HepG2 (cell line): Measurements from ENCODE around the gene HABP2. TPM values are rescaled to one million over a fixed set of nuclear protein-coding genes. Genes with fewer than 3 reads are reported as not detected.

ENCODE experiments used
- ATAC-seq: fragments of 200-7000 bp; cut with Tn5 transposase; 3 replicates; pipeline ENCODE4 v1.9.1; 2020; ENCODE audit warnings: mild to moderate bottlenecking, moderate library complexity
- BruUV-seq: library from RNA; stranded (reverse); fragments of 400-500 nt; replicated peaks from 2 replicates; lab custom pipeline; 2021; lab: Mats Ljungman, UMichigan
- CTCF ChIA-PET: fragments of 300-600 bp; formaldehyde crosslinking; extraction: SDS; loops from one replicate; lab custom pipeline; 2021; ENCODE audit warnings: low total read pairs, inconsistent platforms, low intra/inter-chr PET ratio; lab: Yijun Ruan, JAX
- POLR2A ChIA-PET: fragments of 350-600 bp; sonication (Branson Sonifier 250); formaldehyde crosslinking; loops from one replicate; lab custom pipeline; 2020; ENCODE audit warnings: antibody characterized with exemption, inconsistent platforms; lab: Yijun Ruan, JAX
- DNase-seq: peaks from one replicate; pipeline ENCODE4 v3.0.0-alpha.2; 2015; ENCODE audit warnings: low spot score
- FAIRE-seq: peaks from 3 replicates; lab custom pipeline; 2011; peaks lifted over from hg19 to GRCh38; lab: Jason Lieb, UNC
- H2AFZ ChIP-seq: one replicate; pipeline ENCODE4 v1.6.1; 2011; ENCODE audit warnings: low read length, inconsistent platforms
- H3K27ac ChIP-seq: fragments of 300-600 bp; 3 replicates; pipeline ENCODE4 v1.8.0; 2011; ENCODE audit warnings: mixed run types, mild to moderate bottlenecking, mixed read lengths, low read length, inconsistent platforms; ENCODE audit not compliant: insufficient read depth; ENCODE audit errors: extremely low read length
- H3K27me3 ChIP-seq, 2 experiments: fragments of 200-600 bp in 1 of 2; 2 replicates in 1 of 2; 3 replicates in 1 of 2; pipeline versions ENCODE4 v1.6.0 to v1.8.0; 2011; ENCODE audit warnings: low read length in 2 of 2, mild to moderate bottlenecking in 2 of 2, moderate library complexity in 2 of 2, inconsistent platforms in 1 of 2; ENCODE audit not compliant: insufficient read depth in 2 of 2, control insufficient read depth in 1 of 2
- H3K36me3 ChIP-seq, 2 experiments: fragments of 200-600 bp in 1 of 2; replicated peaks in 1 of 2; 2 replicates in 1 of 2; 3 replicates in 1 of 2; pipeline versions ENCODE4 v1.5.1 to v1.8.0; 2011; ENCODE audit warnings: low read length in 2 of 2, inconsistent platforms in 1 of 2; ENCODE audit not compliant: insufficient read depth in 2 of 2, control insufficient read depth in 1 of 2
- H3K4me1 ChIP-seq: 2 replicates; pipeline ENCODE4 v1.5.1; 2012; ENCODE audit warnings: low read length, inconsistent platforms; ENCODE audit not compliant: insufficient read depth
- H3K4me2 ChIP-seq: 2 replicates; pipeline ENCODE4 v1.6.0; 2011; ENCODE audit warnings: low read depth, low read length, inconsistent platforms
- H3K4me3 ChIP-seq, 3 experiments: fragments of 200-600 bp in 1 of 3; sonication (generic), shearing (Covaris generic) in 1 of 3; replicated peaks in 1 of 3; 2 replicates each; pipeline ENCODE4 v1.5.1; 2011 to 2016; ENCODE audit warnings: low read length in 3 of 3, inconsistent platforms in 2 of 3, low read depth in 2 of 3, mild to moderate bottlenecking in 2 of 3, control low read depth in 1 of 3, mixed read lengths in 1 of 3; ENCODE audit not compliant: insufficient read depth in 1 of 3
- H3K79me2 ChIP-seq: one replicate; pipeline ENCODE4 v1.6.1; 2011; ENCODE audit warnings: low read length, inconsistent platforms; ENCODE audit not compliant: insufficient read depth
- H3K9ac ChIP-seq: 2 replicates; pipeline ENCODE4 v1.6.0; 2011; ENCODE audit warnings: mild to moderate bottlenecking, low read depth, low read length, inconsistent platforms; ENCODE audit not compliant: insufficient read depth
- H3K9me3 ChIP-seq: 2 replicates; pipeline ENCODE4 v1.5.1; 2012; ENCODE audit warnings: mild to moderate bottlenecking, low read length
- H4K20me1 ChIP-seq: 2 replicates; pipeline ENCODE4 v1.6.0; 2011; ENCODE audit warnings: inconsistent platforms, mild to moderate bottlenecking, low read length, moderate library complexity; ENCODE audit not compliant: insufficient read depth
- MIER2 ChIP-seq: IDR thresholded peaks from 2 replicates; pipeline ENCODE4 v1.6.1; 2016; ENCODE audit warnings: missing biosample characterization, missing genetic modification reagents
- POLR2G ChIP-seq: fragments of 200-400 bp; formaldehyde crosslinking; IDR thresholded peaks from 2 replicates; pipeline ENCODE4 v1.6.1; 2018; ENCODE audit warnings: mild to moderate bottlenecking, low read depth, low read length, moderate library complexity
- SP5 ChIP-seq: IDR thresholded peaks from 2 replicates; pipeline ENCODE4 v1.6.1; 2016; ENCODE audit warnings: low read depth, borderline replicate concordance
- ZBTB33 ChIP-seq: sonication (generic); formaldehyde crosslinking; IDR thresholded peaks from 2 replicates; pipeline ENCODE4 v1.4.0; 2020; ENCODE audit warnings: missing genetic modification reagents
- ZNF367 ChIP-seq: sonication (generic); formaldehyde crosslinking; IDR thresholded peaks from 2 replicates; pipeline ENCODE4 v1.4.0; 2020; ENCODE audit warnings: missing genetic modification reagents, borderline replicate concordance
- ZNF550 ChIP-seq: sonication (generic); formaldehyde crosslinking; IDR thresholded peaks from 2 replicates; pipeline ENCODE4 v1.4.0; 2020; ENCODE audit warnings: mild to moderate bottlenecking, missing genetic modification reagents, borderline replicate concordance
- ZNF766 ChIP-seq: sonication (generic); formaldehyde crosslinking; IDR thresholded peaks from 2 replicates; pipeline ENCODE4 v1.5.0; 2020; ENCODE audit warnings: missing genetic modification reagents, borderline replicate concordance
- WGBS: methylation state at CpG from one replicate; pipeline ENCODE4 v1.1.6; 2017; ENCODE audit warnings: low lambda C conversion rate; 5-methylcytosine and 5-hydroxymethylcytosine counted together
- in situ Hi-C: cut with HindIII; loops from 2 replicates; pipeline ENCODE4 v1.10.0; 2017; ENCODE audit warnings: low pct_unique_long_range_greater_than_20kb; ENCODE audit not compliant: extremely low pct_ligation_motif_present
- intact Hi-C: fragments of 100-400 bp; cut with micrococcal nuclease; formaldehyde crosslinking; loops from one replicate; pipeline ENCODE4 v1.10.0; 2022; ENCODE audit not compliant: unreplicated experiment
- polyA plus RNA-seq, 8 experiments: library from polyadenylated mRNA; depleted of rRNA in 3 of 8; stranded (reverse) in 7 of 8; unstranded in 1 of 8; fragments of >200 nt; fragmentation: Illumina TruSeq in 4 of 8; extraction: Trizol in 4 of 8; gene quantifications; 2 replicates each; pipeline versions ENCODE4 v1.2.1 to v1.2.3, GENCODE V29; 2011 to 2016; ENCODE audit warnings: low read depth in 4 of 8, missing spikeins in 1 of 8, mixed read lengths in 1 of 8; ENCODE audit not compliant: insufficient read depth in 1 of 8
- total RNA-seq, 5 experiments: library from RNA; depleted of rRNA; stranded (reverse); fragments of >200 nt; fragmentation: Illumina TruSeq; extraction: Trizol; gene quantifications; 2 replicates each; pipeline ENCODE4 v1.2.3, GENCODE V29; 2016; ENCODE audit warnings: low read depth in 1 of 5
- TF ChIP-seq, protein P1 (sequence below): IDR thresholded peaks from 2 replicates; pipeline ENCODE4 v1.6.1; 2016
- TF ChIP-seq, protein P2 (sequence below): sonication (generic); formaldehyde crosslinking; IDR thresholded peaks from 2 replicates; pipeline ENCODE4 v1.8.1; 2023; ENCODE audit warnings: missing genetic modification reagents, mild to moderate bottlenecking, borderline replicate concordance

The HABP2 gene
- total and polyA plus RNA-seq, 2 of the 13 experiments (the other 11 are each of a cell fraction or from before 2014, with no cell fraction given), result 0.12 to 0.13 TPM

- TF ChIP-seq MIER2 (CRISPR knock-in tag), result no peak
Observed at GRCh38 chr10:113515601-113516000, 37.3 kb upstream of the HABP2 start (continued).

GRCh38 chr10:113516061-113516460 is 36.8 kb upstream of the HABP2 start:
- TF ChIP-seq POLR2G (no peak), ZNF367 (no peak), SP5 (CRISPR knock-in tag) (no peak), ZNF550 (CRISPR knock-in tag) (no peak)
- in situ Hi-C loops, result no loop called here
- H3K4me2 ChIP-seq, result no peak overlapping the region
- H3K9ac ChIP-seq, result no peak overlapping the region
- FAIRE-seq (no peak), ATAC-seq (no peak), DNase-seq (no peak)
- no peaks in the 10 kb centered on the region for H3K36me3 ChIP-seq
- H2AFZ ChIP-seq, result no peak overlapping the region
- peaks cover 10% of the 10 kb centered on the region for H3K9me3 ChIP-seq
- no peaks in the 10 kb centered on the region for H3K79me2 ChIP-seq
- H3K27ac ChIP-seq, result no peak overlapping the region
- intact Hi-C loops, result no loop called here
- no peaks in the 10 kb centered on the region for H4K20me1 ChIP-seq
- POLR2A ChIA-PET, result no interaction called here
- CTCF ChIA-PET, result no interaction called here
- H3K27me3 ChIP-seq, result 0 out of 5 replicates have a peak, but pooled peaks cover 0 to 4% of the 10 kb centered on the region in 2 experiments
- no peaks in the 10 kb centered on the region for H3K4me1 ChIP-seq
- no TSS peak for BruUV-seq
- 47% methylated on average over 3 of the region's 3 CpGs for WGBS
- no peak overlapping the region for H3K4me3 ChIP-seq

DNA sequence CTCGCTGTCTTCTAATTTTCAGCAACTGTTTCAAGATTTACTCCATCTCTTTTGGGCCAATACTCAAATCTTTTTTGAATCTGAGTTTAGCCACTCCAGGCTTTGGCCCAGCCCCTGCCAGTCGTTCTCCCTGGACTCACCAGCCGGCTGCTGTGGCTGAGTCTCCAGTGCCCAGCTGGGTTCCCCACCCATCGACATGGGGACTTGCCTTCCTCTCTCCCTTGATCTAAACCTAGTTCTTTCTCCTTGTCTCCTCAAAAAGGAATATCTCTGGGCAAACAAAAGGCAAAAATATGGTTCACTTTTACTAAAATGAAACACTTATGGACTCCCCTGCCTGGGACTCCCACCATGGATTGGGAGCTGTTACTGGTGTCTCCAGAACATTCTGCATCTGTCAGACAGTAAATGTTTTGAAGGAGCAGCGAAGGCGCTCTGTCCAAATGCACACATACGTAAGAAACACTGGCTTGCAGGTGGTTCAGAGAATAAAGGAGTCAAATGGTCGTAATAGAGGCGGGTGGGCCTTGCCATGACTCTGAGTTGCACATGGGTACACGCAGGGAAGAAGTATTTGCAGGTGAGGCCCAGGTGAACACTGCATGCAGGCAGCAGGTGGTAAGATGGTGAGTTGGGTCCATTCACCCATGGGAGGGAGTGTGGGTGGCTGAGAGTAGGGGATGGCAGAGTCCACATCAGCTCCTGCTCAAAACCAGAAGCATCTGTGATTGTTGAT is 35.5 kb upstream of the HABP2 start:
- no peak for DNase-seq
- no peak overlapping the region for H3K4me3 ChIP-seq
- no peak overlapping the region for H3K27ac ChIP-seq
- H3K36me3 ChIP-seq, result no peaks in the 10 kb centered on the region
- no peaks in the 10 kb centered on the region; the same call in 1 of the 2 replicates for H3K9me3 ChIP-seq
- H4K20me1 ChIP-seq, result no peaks in the 10 kb centered on the region
- intact Hi-C loops (no loop called here), in situ Hi-C loops (no loop called here)
- POLR2A ChIA-PET, result no interaction called here
- no peak for ATAC-seq
- FAIRE-seq, result no peak
- H3K79me2 ChIP-seq, result no peaks in the 10 kb centered on the region
- CTCF ChIA-PET, result no interaction called here
- no peak overlapping the region for H3K9ac ChIP-seq
- WGBS, result 33% methylated on average over 9 of the region's 10 CpGs
- no peaks in the 10 kb centered on the region for H3K4me1 ChIP-seq
- no peak overlapping the region for H2AFZ ChIP-seq
- H3K4me2 ChIP-seq, result no peak overlapping the region
- 0 out of 5 replicates have a peak, but pooled peaks cover 0 to 4% of the 10 kb centered on the region in 2 experiments for H3K27me3 ChIP-seq
- no TSS peak for BruUV-seq
- TF ChIP-seq, protein P1, sequence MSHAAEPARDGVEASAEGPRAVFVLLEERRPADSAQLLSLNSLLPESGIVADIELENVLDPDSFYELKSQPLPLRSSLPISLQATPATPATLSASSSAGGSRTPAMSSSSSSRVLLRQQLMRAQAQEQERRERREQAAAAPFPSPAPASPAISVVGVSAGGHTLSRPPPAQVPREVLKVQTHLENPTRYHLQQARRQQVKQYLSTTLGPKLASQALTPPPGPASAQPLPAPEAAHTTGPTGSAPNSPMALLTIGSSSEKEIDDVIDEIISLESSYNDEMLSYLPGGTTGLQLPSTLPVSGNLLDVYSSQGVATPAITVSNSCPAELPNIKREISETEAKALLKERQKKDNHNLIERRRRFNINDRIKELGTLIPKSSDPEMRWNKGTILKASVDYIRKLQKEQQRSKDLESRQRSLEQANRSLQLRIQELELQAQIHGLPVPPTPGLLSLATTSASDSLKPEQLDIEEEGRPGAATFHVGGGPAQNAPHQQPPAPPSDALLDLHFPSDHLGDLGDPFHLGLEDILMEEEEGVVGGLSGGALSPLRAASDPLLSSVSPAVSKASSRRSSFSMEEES (CRISPR knock-in tag), result no peak
- TF ChIP-seq ZNF766, result no peak
- TF ChIP-seq, protein P2, sequence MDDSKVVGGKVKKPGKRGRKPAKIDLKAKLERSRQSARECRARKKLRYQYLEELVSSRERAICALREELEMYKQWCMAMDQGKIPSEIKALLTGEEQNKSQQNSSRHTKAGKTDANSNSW, result no peak
- TF ChIP-seq ZBTB33, result no peak
